Pulmonary artery endothelial cell (primary cell): ENCODE results near the gene TRPM2. TPM values are rescaled to one million over a fixed set of nuclear protein-coding genes. Genes with fewer than 3 reads are reported as not detected.
"Not testable (repeated sequence)": the region's sequence is repeated elsewhere in the genome, so short reads cannot be mapped to it uniquely, and the experiment has no call there.

ENCODE experiments used
- DNase-seq: peaks from one replicate; pipeline ENCODE4 v3.0.0-alpha.2; 2011; ENCODE audit warnings: low read depth, low spot score
- total RNA-seq: library from RNA; depleted of rRNA; stranded (reverse); fragments of >200 nt; gene quantifications from 2 replicates; pipeline ENCODE4 v1.2.3, GENCODE V29; 2014

TRPM2 gene
- total RNA-seq, 1 donor from 2014 or later, result not detected

GRCh38 chr21:44354001-44354405 lies 582 bp downstream of the TRPM2 start:
- DNase-seq, result no peak

DNA sequence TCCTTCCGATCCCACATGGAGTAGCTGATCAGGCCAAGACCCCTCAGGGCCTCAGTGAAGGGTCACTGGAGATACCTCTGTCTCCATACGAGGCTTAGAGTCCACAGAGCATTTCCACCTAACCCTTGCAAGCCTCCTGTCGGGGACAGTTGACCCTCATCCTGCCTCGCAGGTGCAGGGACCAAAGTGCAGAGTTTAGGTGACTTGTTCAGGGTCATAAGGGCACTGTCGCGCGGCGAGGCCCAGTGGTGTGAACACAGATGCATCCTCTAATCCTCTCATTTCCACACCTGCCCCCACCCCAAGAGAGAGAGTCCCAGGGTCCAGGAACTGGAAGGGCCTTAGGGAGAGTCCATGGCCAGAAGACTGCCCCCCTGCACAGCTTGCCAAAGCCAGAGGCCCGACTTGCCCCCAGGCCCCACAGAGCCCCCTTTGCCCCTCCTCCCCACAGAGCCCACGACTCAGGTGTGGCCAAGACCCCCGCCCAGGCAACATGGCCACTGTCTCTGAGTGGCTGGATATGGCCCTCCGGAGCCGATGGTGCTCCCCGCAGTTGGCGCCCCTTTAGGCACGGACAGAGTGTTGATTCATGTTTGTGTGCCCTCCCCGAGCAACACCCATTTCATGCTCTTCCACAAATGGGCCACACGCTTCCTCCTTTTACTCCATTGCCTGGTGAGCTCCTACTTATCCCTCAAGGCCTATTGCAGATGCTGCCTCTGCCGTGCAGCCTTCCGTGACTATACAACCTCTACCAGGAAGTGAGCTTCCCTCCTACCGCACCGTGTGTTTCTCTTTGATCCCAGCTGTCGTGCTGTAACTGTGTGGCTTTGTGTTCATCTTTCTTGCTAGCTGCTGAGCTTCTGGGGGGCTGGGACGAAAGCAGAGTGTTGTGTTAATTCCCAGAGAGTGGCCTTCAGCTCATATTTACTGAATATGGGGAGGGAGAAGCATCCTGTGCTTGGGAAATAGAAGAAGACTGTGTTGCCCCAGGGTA lies 1.7 kb downstream of the TRPM2 start:
- DNase-seq, result no peak

DNA sequence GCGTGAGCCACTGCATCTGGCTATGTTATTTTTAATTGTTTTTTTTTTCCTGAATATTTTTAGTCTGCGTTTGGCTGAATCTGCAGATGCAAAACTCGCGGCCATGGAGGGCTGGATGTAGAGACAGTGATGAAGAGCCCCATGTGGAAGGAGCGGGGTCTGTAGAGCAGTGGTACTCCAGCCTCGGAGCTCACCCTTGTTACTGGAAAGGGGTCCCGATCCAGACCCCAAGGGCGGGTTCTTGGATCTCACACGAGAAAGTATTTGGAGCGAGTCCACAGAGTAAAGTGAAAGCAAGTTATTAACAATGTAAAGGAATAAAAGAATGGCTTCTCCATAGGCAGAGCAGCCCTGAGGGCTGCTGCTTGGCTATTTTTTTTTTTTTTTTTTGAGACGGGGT lies 2.7 kb downstream of the TRPM2 start:
- no peak for DNase-seq

- DNase-seq, result no peak
Measured at GRCh38 chr21:44356636-44357035, 3.2 kb downstream of the TRPM2 start.

GRCh38 chr21:44357064-44357837 lies 3.8 kb downstream of the TRPM2 start:
- no peak for DNase-seq

GRCh38 chr21:44359396-44359795 lies 6.0 kb downstream of the TRPM2 start:
- no peak for DNase-seq

DNA sequence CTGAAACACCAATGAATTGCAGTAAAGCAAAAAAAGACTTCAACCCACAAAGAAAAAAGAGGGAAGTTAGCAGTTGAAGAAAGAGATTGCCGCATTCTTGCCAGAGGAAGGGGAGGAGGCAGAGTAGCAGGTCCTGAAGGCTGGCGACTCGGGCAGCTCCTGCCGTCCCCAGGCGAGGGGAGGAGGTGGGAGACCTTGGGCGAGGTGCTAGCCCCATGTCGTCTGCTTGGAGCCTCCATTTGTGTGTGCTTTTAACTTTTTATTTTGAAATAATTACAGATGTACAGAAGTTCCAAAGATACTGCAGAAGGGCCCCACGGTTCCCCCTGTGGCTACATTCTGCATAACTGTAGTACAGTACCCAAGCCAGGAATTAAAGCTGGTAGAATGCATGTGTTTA lies 6.7 kb downstream of the TRPM2 start:
- DNase-seq, result no peak

- not testable (repeated sequence) for DNase-seq
Measured at GRCh38 chr21:44361903-44362302, 8.5 kb downstream of the TRPM2 start.

GRCh38 chr21:44363278-44363677 lies 9.9 kb downstream of the TRPM2 start:
- no peak for DNase-seq

DNA sequence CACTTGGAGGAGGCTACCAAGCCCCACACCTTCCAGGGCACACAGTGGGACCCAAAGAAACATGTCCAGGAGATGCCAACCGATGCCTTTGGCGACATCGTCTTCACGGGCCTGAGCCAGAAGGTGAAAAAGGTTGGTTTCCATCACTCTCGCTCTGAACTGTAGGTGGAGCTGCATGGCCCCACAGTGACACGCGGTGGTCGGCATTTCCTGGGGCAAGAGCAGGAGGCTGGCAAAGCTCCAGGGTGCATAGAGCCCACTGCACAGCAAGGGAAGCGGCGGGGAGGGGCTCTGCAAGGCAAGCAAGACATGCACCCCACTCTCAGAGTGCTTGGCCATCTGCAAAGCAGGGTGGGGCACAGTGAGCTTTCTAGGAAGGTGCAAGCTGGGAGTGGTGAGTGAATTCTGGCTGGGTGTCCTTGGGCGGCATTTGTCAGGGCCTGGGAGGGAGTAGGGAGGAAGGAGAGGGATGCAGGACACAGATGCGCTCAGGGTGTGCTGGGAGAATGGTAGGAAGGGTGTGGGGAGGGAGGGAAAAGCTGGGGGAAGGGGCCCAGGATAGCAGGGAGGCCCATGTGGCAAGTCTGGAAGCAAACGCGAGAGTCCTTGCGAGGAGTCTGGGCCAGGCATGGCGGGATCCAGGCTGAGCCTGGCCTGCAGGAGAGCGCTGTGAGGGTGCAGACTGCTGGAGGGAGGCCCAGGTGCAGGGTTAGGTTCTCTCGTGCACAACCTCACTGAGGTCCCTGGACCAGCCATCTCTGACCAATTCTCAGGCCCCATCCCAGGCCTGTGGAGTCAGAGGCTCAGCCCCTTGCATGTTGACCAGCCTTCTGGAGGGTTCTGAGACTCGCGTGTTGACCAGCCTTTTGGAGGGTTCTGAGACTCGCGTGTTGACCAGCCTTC lies 11.0 kb downstream of the TRPM2 start:
- no peak for DNase-seq

DNA sequence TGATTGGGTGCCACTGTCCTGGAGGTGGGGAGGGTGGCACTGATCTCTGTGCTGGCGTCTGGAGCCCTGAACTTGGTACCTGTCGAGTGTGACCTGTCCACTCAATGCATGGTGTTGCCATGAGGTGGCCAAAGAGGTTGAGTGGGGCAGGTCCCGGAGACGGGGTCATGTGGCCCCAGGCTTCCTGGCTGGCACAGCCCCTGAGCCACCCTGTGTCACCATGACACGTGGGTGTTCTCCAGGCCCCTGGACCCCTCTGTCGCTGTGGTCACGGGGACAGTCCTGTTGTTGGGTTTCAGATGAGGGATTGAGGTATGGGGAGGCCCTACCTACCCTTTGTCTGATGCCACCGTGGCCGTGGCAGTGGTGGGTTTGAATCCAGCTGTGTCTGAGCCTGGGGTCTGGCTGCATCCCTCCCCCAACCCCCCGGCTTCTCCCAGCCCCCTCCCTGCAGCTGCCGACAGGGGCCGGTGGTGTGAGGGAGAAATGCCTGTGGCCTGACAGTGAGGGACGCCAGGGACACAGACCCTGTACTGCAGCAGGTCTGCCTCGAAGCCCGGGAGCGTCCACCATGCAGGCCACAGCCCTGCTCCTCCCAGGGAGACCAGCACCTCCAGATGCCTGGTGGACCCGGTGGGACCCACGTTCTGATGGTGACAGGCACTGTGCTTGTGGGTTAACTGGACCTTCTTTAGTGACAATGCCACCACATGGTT lies 12.0 kb downstream of the TRPM2 start:
- DNase-seq, result no peak

DNA sequence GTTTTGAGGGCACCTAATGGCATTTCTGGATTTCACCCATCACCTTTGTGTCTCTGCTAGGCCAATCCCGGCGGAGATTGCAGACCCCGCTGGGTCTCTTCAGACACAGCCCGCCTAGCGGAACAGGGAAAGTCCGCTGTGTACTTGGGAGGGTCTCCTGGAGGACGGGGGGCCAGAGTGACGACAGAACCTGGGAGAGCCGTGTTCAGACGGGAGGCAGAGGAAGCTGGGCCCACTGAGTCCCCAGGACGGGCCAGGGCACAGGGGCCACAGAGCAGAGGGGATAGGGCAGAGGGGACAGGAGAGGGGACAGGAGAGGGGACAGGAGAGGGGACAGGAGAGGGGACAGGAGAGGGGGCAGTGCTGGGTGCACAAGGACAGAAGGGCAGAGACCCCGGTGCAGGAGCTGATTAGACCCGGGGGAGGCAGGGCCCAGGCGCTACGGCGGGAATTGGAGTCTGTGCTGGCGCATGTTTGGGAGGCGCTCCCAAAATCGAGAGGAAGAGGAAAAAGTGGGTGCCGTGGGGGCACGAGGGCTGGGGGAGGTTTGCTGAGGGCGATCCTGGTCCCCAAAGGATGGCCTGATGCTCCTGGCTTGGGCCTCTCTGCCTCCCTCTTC lies 12.7 kb downstream of the TRPM2 start:
- no peak for DNase-seq

- no peak for DNase-seq
Measured at GRCh38 chr21:44366586-44367211, 13.3 kb downstream of the TRPM2 start.

DNA sequence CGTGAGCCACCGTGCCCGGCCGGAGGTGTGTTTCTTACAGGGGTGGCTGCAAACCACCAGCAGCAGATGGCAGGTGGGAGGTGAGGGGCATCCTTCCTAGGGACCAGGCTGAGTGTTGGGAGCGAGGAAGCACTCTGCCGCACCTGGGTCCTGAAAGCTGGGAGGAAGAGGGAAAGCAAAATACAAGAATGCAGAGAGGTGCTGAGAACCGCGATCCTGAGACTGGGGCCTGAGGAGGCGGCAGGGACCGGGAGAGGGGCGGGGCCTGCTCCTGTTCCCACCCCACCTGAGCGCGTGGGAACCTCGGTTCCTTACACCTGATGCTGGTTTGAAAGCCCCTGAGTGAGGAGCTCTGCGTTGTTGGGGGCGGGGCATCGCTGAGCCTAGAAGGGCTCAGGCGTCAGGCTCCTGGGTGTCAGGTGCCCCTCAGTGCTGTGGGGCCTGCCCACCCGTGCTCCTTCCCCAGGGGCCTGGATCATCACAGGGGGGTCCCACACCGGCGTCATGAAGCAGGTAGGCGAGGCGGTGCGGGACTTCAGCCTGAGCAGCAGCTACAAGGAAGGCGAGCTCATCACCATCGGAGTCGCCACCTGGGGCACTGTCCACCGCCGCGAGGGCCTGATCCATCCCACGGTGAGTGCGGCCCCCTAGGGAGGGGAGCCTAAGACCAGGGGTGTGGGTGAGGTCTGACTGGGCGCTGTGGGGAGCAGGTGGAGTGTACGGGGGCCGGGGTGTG lies 15.5 kb downstream of the TRPM2 start:
- DNase-seq, result no peak

- no peak for DNase-seq
Measured at GRCh38 chr21:44370027-44370735, 16.8 kb downstream of the TRPM2 start.

- DNase-seq, result no peak
Measured at GRCh38 chr21:44370786-44371410, 17.5 kb downstream of the TRPM2 start.

- DNase-seq, result no peak
Measured at GRCh38 chr21:44371596-44371995, 18.2 kb downstream of the TRPM2 start.

DNA sequence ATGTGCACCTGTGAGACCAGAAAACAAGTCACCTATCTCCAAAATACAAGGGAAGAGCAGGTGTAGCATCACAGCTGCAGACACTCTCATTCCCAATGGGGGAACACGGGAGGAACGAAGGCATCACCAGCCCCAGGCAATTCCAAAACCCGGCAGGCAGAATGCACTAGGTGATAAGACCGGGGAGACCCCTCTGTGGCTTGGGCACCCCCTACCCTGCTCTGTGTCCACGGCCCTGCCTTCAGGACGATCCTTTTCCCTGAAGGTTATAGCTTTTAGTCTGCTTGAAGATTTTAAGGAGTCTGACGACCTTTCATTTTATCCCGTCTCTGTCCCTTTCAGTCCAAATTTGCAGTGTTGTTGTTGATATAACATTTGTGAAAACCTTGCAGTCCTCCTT lies 19.2 kb downstream of the TRPM2 start:
- no peak for DNase-seq
